Erythroblast (primary cell): ENCODE results near the gene ABCA9.

Experiments used
- GATA1 ChIP-seq: IDR thresholded peaks from 2 replicates; pipeline ENCODE4 v1.6.1; 2011; ENCODE audit warnings: low read depth, mild to moderate bottlenecking, control low read depth, low read length, moderate library complexity
- POLR2A ChIP-seq: IDR thresholded peaks from 2 replicates; pipeline ENCODE4 v1.6.1; 2011; ENCODE audit warnings: mild to moderate bottlenecking, low read length

- TF ChIP-seq POLR2A (no peak), GATA1 (no peak)
Observed at GRCh38 chr17:69042308-69042707, 18.4 kb downstream of the ABCA9 start.
